SK-N-SH treated with all-trans-retinoic acid at 6 μM for 48 hours (cell line): ENCODE results near the gene FAM43B.

Experiments
- ATAC-seq: fragments of 200-7000 bp; cut with Tn5 transposase; 3 replicates; pipeline ENCODE4 v1.9.1; 2020; ENCODE audit warnings: mild to moderate bottlenecking, moderate library complexity
- ARNTL ChIP-seq: fragments of 450-650 bp; formaldehyde crosslinking; IDR thresholded peaks from 2 replicates; pipeline ENCODE4 v1.5.0; 2020; ENCODE audit warnings: low read depth, mild to moderate bottlenecking, moderate library complexity, borderline replicate concordance
- BACH2 ChIP-seq: fragments of 250-450 bp; sonication (Bioruptor Pico); IDR thresholded peaks from 2 replicates; pipeline ENCODE4 v1.9.0; 2021; ENCODE audit warnings: mild to moderate bottlenecking, borderline replicate concordance
- CREB5 ChIP-seq: fragments of 250-450 bp; sonication (Bioruptor Pico); IDR thresholded peaks from 2 replicates; pipeline ENCODE4 v1.5.1; 2020; ENCODE audit warnings: low read depth, mild to moderate bottlenecking, moderate library complexity
- CSDC2 ChIP-seq: fragments of 250-450 bp; sonication (Bioruptor Pico); IDR thresholded peaks from 2 replicates; pipeline ENCODE4 v1.5.0; 2020; ENCODE audit warnings: mild to moderate bottlenecking, moderate library complexity
- CSRNP3 ChIP-seq: fragments of 250-450 bp; sonication (Bioruptor Pico); IDR thresholded peaks from 2 replicates; pipeline ENCODE4 v1.5.1; 2021; ENCODE audit warnings: mild to moderate bottlenecking, moderate library complexity
- ESRRG ChIP-seq: fragments of 250-450 bp; sonication (Bioruptor Pico); IDR thresholded peaks from 2 replicates; pipeline ENCODE4 v1.6.1; 2021; ENCODE audit warnings: mild to moderate bottlenecking
- GLIS3 ChIP-seq: fragments of 250-450 bp; sonication (Bioruptor Pico); IDR thresholded peaks from 2 replicates; pipeline ENCODE4 v1.5.0; 2020; ENCODE audit warnings: mild to moderate bottlenecking, moderate library complexity
- ISL1 ChIP-seq: fragments of 250-450 bp; sonication (Bioruptor Pico); IDR thresholded peaks from 2 replicates; pipeline ENCODE4 v2.1.2; 2022; ENCODE audit warnings: mild to moderate bottlenecking, moderate library complexity
- OSR1 ChIP-seq: fragments of 250-450 bp; sonication (Bioruptor Pico); IDR thresholded peaks from 2 replicates; pipeline ENCODE4 v1.8.0; 2022; ENCODE audit warnings: moderate library complexity, mild to moderate bottlenecking, inconsistent platforms
- POU6F1 ChIP-seq: fragments of 250-450 bp; sonication (Bioruptor Pico); IDR thresholded peaks from 2 replicates; pipeline ENCODE4 v1.8.0; 2021; ENCODE audit warnings: low read depth, mild to moderate bottlenecking, moderate library complexity, borderline replicate concordance
- PPARA ChIP-seq: fragments of 250-450 bp; sonication (Bioruptor Pico); IDR thresholded peaks from 2 replicates; pipeline ENCODE4 v1.5.0; 2020; ENCODE audit warnings: mild to moderate bottlenecking, borderline replicate concordance
- RARB ChIP-seq: fragments of 250-450 bp; sonication (Bioruptor Pico); IDR thresholded peaks from 2 replicates; pipeline ENCODE4 v1.8.0; 2021; ENCODE audit warnings: mild to moderate bottlenecking, moderate library complexity
- SNAI2 ChIP-seq: fragments of 250-450 bp; sonication (Bioruptor Pico); IDR thresholded peaks from 2 replicates; pipeline ENCODE4 v1.5.0; 2020; ENCODE audit warnings: mild to moderate bottlenecking, moderate library complexity
- TOX ChIP-seq: fragments of 250-450 bp; sonication (Bioruptor Pico); IDR thresholded peaks from 2 replicates; pipeline ENCODE4 v1.8.0; 2021; ENCODE audit warnings: mild to moderate bottlenecking, moderate library complexity, borderline replicate concordance
- ZC3H10 ChIP-seq: fragments of 250-450 bp; sonication (Bioruptor Pico); IDR thresholded peaks from 2 replicates; pipeline ENCODE4 v1.5.1; 2021; ENCODE audit warnings: mild to moderate bottlenecking, moderate library complexity
- ZFP3 ChIP-seq: fragments of 250-450 bp; sonication (Bioruptor Pico); IDR thresholded peaks from 2 replicates; pipeline ENCODE4 v1.5.0; 2020; ENCODE audit warnings: mild to moderate bottlenecking, moderate library complexity
- ZFP30 ChIP-seq: fragments of 450-650 bp; formaldehyde crosslinking; IDR thresholded peaks from 2 replicates; pipeline ENCODE4 v1.5.0; 2022; ENCODE audit warnings: mild to moderate bottlenecking, moderate library complexity
- ZNF565 ChIP-seq: fragments of 450-650 bp; formaldehyde crosslinking; conservative IDR thresholded peaks from 2 replicates; pipeline ENCODE4 v1.5.0; 2020; ENCODE audit warnings: low read depth, mild to moderate bottlenecking, moderate library complexity
- ZNF8 ChIP-seq: fragments of 450-650 bp; formaldehyde crosslinking; IDR thresholded peaks from 2 replicates; pipeline ENCODE4 v1.5.0; 2020; ENCODE audit warnings: mild to moderate bottlenecking, moderate library complexity
- TF ChIP-seq, protein P1 (sequence below): fragments of 250-450 bp; sonication (Bioruptor Pico); IDR thresholded peaks from 2 replicates; pipeline ENCODE4 v1.5.0; 2020; ENCODE audit warnings: mild to moderate bottlenecking, moderate library complexity

Gene FAM43B

DNA sequence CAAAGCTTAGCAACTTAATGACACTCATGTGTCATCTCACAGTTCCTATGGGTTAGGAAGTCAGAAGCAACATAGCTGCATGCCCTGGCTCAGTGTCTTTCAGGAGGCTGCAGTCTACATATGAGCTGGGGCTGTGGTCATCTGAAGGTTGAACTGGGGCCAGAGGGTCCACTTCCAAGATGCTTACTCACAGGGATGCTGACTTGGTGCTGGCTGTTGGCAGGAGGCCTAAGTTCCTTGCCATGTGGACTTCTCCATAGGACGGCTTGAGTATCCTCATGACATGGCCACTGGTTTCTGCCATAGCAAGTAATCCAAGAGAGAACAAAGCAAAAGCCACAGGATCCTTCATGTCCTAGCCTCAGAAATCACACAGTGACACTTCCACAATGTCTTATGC is 12.1 kb upstream of the FAM43B start (continued):
- TF ChIP-seq CSRNP3 (CRISPR knock-in tag) = no peak
- no peak for TF ChIP-seq ZNF565 (CRISPR knock-in tag)

GRCh38 chr1:20546637-20547036 is 5.7 kb upstream of the FAM43B start:
- ATAC-seq = no peak
- TF ChIP-seq OSR1 (CRISPR knock-in tag) (no peak), SNAI2 (no peak), GLIS3 (CRISPR knock-in tag) (no peak), ZFP30 (CRISPR knock-in tag) (no peak), RARB (no peak), ZFP3 (no peak), TOX (CRISPR knock-in tag) (no peak), PPARA (CRISPR knock-in tag) (no peak), BACH2 (CRISPR knock-in tag) (no peak), ZC3H10 (CRISPR knock-in tag) (no peak), ZNF8 (CRISPR knock-in tag) (no peak), CSDC2 (CRISPR knock-in tag) (no peak), ZNF565 (CRISPR knock-in tag) (no peak)
- TF ChIP-seq, protein P1, sequence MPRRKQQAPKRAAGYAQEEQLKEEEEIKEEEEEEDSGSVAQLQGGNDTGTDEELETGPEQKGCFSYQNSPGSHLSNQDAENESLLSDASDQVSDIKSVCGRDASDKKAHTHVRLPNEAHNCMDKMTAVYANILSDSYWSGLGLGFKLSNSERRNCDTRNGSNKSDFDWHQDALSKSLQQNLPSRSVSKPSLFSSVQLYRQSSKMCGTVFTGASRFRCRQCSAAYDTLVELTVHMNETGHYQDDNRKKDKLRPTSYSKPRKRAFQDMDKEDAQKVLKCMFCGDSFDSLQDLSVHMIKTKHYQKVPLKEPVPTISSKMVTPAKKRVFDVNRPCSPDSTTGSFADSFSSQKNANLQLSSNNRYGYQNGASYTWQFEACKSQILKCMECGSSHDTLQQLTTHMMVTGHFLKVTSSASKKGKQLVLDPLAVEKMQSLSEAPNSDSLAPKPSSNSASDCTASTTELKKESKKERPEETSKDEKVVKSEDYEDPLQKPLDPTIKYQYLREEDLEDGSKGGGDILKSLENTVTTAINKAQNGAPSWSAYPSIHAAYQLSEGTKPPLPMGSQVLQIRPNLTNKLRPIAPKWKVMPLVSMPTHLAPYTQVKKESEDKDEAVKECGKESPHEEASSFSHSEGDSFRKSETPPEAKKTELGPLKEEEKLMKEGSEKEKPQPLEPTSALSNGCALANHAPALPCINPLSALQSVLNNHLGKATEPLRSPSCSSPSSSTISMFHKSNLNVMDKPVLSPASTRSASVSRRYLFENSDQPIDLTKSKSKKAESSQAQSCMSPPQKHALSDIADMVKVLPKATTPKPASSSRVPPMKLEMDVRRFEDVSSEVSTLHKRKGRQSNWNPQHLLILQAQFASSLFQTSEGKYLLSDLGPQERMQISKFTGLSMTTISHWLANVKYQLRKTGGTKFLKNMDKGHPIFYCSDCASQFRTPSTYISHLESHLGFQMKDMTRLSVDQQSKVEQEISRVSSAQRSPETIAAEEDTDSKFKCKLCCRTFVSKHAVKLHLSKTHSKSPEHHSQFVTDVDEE (CRISPR knock-in tag) = no peak

DNA sequence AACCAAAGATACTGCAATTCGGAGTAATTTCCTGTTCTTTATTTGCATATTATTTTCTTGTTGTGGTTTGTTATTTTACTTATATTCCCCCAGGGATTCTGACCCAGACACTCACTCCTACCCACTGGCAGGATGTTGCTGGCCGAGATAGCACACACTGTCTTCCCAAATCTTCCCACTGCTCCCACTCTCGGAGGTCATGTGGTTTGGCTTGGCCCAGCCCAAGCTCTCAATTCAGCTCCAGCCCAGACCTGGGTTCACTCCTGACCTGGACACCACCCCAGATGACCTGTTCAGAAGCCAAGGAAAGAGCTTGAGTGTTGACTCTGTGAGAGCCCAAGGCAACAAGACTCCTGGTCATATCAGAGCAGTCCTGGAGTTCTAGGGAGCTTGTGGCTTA is 1.2 kb upstream of the FAM43B start:
- no peak for TF ChIP-seq RARB
- ATAC-seq = no peak

GRCh38 chr1:20552728-20553445 is 514 bp downstream of the FAM43B start:
- ATAC-seq = peak; percentile 44
- no peak for TF ChIP-seq POU6F1 (CRISPR knock-in tag)
- no peak for TF ChIP-seq ISL1
- TF ChIP-seq, protein P1 (CRISPR knock-in tag) = no peak
- TF ChIP-seq, all 23 proteins: peak for 0

DNA sequence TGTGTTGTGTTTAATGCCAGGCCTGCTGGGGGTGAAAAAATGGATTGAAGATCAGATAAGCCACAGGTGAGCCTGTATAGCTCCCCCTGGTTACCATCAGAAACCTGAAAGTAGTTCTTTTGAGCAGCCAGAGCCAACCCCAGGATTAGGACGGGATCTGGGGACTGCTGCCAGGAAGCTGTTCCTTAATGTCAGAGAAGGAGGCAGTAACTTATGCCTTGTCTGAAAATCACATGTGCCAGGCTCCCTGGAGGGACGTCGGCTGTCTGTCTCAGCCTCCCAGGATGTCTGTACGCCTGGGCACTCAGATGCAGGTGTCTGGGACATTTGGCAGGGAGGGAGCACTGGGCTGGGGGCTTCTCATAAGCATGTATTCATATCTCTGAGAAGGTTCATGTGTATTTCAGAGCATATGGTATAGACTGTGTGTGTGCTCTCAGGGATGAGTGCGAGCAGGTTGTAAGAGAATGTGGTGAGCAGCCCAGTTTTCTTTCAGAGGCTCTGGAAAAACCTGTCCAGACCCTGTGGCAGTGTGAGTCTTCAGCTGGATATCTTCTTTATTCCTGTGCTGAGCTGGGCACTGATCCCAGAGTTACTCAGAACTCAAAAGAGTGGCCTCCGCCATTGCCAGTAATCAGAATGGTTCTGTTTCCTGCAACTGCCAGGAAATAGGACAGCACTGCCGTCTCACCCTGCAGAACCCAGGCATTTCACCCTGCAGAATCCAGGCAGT is 2.8 kb downstream of the FAM43B start:
- ATAC-seq = no peak
- no peak for TF ChIP-seq OSR1 (CRISPR knock-in tag)
- no peak for TF ChIP-seq SNAI2
- TF ChIP-seq ARNTL = no peak
- no peak for TF ChIP-seq CSRNP3 (CRISPR knock-in tag)
- no peak for TF ChIP-seq CREB5 (CRISPR knock-in tag)
- no peak for TF ChIP-seq ESRRG (CRISPR knock-in tag)
- no peak for TF ChIP-seq ZC3H10 (CRISPR knock-in tag)
- TF ChIP-seq TOX (CRISPR knock-in tag) = no peak
